ENCODE data around the gene TAF5.

- TF ChIP-seq CTCF (IDR thresholded peaks at IDR 0.05) (peak in 1 of 6 experiments; percentile 9), POLR2A (IDR thresholded peaks at IDR 0.05) (peak; percentile 31 to 83)
These were observed 28.5 kb downstream of the TAF5 start, which contains the start of the genes ATP5MK and PDCD11 for GRCh38 chr10:103396067-103396788.
